NCI-H128 (cell line): Measurements from ENCODE around the gene FAM72A.
"Not testable (repeated sequence)": the region's sequence is repeated elsewhere in the genome, so short reads cannot be mapped to it uniquely, and the experiment has no call there.

ENCODE experiments used
- DNase-seq: peaks from one replicate; lab custom pipeline; 2025; ENCODE audit not compliant: unreplicated experiment; lab: John Stamatoyannopoulos, UW

Gene FAM72A

GRCh38 chr1:206215600-206216392 is 13.2 kb upstream of the FAM72A start:
- DNase-seq: not testable (repeated sequence)

DNA sequence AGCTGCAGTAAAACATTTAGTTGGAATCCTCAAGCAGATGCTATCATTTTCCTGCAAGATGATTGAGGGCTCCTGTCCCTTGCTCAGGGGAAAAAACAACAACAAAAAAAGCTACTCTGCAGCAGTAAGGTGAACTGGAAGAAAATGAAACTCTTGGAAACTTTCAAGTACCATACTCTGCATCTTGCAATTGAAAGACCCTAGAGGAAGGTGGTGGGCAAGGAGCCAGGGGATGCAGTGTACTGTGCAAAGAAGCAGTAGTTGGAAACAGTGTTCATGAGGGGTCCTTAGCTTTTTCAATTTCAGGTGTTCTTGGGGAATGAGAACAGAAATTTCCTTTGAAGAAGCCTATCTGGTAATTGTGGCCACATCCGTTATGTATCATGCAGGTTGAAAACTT is 8.2 kb upstream of the FAM72A start:
- not testable (repeated sequence) for DNase-seq

- DNase-seq: not testable (repeated sequence)
Measured at GRCh38 chr1:206205569-206205968, 2.9 kb upstream of the FAM72A start.

- not testable (repeated sequence) for DNase-seq
Measured at GRCh38 chr1:206204871-206205270, 2.2 kb upstream of the FAM72A start.

- DNase-seq: not testable (repeated sequence)
Measured at GRCh38 chr1:206204159-206204511, 1.5 kb upstream of the FAM72A start.

DNA sequence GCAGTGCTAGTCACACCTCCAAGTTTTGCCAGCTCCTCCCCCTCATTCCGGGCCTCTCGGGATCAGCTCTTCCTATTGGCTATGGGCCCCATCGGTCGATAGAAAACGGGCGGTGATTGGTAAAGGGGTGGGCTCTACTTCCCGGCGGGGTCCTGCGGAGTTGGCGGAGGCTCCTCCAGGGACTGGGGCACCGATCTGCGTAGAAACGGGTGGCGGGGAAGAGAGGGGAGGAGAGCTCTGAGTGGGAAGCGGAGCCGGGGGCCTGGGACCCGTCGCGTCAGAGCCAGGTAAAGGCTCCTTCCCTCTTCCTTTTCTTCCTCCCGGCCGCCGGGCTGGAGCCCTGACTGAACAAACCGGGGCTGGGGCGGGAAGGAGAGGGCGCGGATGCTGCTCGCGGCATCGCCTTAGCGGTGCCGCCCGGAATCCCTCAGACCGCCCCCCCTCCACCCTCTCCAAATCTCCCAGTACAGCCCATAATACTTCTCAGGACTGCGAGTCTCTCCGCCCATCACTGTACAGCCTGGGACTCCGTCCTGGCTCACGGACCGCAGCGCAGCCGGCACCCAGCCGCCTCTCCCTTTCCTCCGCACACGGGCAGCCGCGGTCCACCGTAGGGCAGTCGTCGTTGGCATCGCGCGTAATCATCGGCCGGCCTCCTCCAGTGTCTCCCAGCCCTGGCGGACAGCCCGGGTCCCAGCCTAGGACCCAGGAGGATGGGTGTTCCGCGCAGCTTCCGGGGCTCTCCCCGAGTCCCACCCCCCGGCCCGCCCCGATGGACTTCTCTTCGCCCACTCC is 922 bp upstream of the FAM72A start, which contains the start of gene SRGAP2:
SRGAP2 (plus strand) TSS at position 178 of the 795 bp plus-strand sequence. CDS start 2,430 bp downstream, outside the sequence.
- DNase-seq: not testable (repeated sequence)

GRCh38 chr1:206196748-206197424 is 5.8 kb downstream of the FAM72A start:
- DNase-seq: not testable (repeated sequence)

GRCh38 chr1:206195182-206195581 is 7.5 kb downstream of the FAM72A start:
- not testable (repeated sequence) for DNase-seq

DNA sequence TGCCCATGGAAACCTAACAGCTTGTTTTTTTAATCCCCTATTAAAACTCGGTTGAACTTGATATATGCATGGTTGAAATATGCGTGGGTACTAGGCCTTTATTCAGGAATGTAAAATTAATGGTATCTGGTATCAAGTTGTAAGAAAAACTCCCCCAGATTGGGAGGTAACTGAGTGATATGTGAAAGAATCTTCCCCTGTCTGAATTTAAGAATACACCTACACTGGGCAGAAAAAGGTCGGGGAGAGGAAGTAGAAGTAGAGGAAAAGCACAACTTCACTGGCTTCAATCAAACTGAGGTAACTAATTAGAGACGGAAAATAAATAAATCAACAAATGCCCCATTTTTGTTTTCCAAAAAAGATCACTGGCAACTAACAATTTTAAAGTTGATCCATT is 15.8 kb downstream of the FAM72A start:
- DNase-seq: not testable (repeated sequence)

GRCh38 chr1:206185778-206186177 is 16.9 kb downstream of the FAM72A start:
- DNase-seq: not testable (repeated sequence)

DNA sequence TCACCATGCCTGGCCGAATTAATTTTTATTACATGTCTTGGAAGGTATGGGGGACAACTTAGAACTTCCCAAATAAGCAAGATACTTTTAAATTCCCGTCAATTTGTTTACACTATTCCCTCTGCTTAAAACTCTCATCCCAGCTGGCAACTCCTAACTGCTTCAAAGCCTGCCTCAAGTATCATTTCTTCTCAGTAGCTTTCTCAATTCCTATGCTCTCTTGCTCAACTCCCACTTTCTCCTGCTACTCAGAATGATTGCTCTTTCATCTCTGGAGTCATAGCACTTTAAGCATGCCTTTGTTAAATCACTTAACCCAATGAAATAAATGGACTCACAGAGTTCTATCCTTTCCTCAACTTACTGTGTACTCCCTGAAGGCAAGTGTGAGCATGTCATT is 18.9 kb downstream of the FAM72A start:
- DNase-seq: not testable (repeated sequence)

GRCh38 chr1:206182368-206183317 is 20.0 kb downstream of the FAM72A start:
- not testable (repeated sequence) for DNase-seq

DNA sequence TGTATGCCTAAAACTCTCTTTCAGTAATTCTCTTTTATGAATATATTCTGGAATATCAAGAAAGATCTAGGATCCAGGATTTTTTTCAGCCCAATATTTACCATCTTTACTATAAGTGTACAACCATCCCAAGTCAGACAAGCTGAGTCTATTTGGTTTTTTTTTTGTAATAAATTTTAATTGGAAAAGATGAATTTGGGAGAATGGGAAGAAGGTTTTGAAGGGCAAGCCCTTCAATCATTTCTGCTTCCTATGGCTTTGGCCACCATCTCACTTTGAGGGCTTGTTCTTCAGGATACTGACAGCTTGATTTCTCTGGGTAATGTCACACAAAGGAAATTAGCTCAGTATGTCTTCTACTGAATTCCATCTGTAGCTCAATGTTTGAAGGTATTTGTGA is 23.0 kb downstream of the FAM72A start:
- DNase-seq: not testable (repeated sequence)

- DNase-seq: not testable (repeated sequence)
Measured at GRCh38 chr1:206178061-206178989, 24.3 kb downstream of the FAM72A start.

DNA sequence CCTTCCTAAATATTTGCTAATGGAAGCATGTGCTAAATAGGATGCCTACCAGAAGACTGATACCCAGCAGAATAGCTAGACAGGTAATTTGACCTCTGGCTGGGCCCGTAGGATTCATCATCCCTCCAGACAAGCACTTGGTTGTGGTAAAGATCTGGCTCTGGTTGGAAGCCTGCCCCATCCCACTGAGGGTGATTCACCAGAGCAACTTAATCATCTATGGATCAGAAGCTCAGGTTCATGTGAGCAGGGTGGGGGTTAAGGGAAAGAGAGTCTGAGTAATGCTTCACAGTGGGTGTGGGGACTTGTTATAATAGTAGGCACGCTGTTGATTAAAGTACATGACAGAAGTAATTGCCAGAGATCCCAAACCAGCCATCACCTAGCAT is 26.5 kb downstream of the FAM72A start:
- not testable (repeated sequence) for DNase-seq

DNA sequence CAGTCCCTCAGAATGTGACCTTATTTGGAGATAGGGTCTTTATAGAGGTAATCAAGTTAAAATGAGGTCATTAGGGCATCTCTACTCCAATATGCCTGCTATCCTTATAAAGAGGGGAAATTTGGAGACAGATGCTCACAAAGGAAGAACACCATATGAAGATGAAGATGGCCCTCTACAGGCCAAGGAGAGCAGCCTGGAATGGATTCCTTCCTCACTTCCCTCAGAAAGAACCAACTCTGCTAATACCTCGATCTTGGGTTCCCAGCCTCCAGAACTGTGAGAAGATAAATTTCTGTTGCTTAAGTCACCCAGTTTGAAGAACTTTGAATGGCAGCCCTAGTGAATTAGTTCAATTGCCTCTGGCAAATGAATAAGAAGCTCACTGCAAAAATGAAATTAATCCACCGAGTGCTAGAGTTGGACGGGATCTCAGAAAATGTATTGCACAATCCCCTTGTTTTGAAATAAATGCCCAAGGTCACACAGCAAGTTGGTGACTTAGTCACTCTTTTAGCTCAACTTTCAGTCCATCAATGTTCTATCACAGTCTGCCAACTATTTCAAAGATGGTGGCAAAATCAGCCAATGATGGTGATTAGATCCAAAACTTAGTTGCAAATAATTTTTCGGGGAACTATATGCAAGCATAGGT is 27.1 kb downstream of the FAM72A start:
- DNase-seq: not testable (repeated sequence)

GRCh38 chr1:206174182-206174868 is 28.3 kb downstream of the FAM72A start:
- DNase-seq: not testable (repeated sequence)

DNA sequence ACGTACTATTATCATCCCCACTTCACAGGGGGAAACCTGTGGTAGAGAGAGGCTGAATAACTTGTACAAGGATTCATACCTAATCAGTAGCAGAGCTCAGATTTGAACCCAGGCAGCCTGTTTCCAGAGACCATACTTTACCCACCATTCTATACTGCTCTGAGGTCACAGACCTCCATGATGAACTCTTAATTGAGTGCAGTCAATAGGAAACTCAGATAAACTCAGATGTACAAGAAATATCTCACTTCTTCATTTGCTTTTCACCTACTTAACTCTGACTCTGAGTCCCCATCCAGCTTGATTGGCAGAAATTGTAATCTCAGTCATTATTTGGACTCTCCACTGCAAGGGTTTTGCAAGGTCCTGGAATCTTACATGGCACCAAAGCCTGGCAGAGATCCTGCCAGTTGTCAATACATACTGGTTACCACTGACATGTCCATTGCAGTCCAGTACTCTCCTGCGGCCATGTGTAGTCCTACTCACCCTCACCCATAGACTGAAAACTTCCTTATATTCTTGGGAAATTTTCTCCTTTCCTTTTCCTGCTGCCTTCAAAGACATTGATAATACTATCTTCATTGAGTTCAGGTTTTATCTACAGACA is 29.4 kb downstream of the FAM72A start:
- not testable (repeated sequence) for DNase-seq
